ENCODE results near the gene GPC2.

GRCh38 chr7:100152404-100152803 is 24.8 kb downstream of the GPC2 start:
- TF ChIP-seq CTCF (IDR thresholded peaks at IDR 0.05; ENCODE audit: extremely low read depth in 1 of 2, insufficient read depth in 1 of 2, low read depth in 1 of 2, low read length in 2 of 2) (no peak), EZH2 (IDR thresholded peaks at IDR 0.05; ENCODE audit: borderline replicate concordance, low read depth, low read length, severe bottlenecking) (no peak), POLR2AphosphoS5 (IDR thresholded peaks at IDR 0.05; ENCODE audit: insufficient read depth, low read depth, low read length) (no peak), POLR2A (IDR thresholded peaks at IDR 0.05; ENCODE audit: low read depth, low read length) (no peak), JUN (IDR thresholded peaks at IDR 0.05; ENCODE audit: borderline replicate concordance, insufficient read depth, insufficient read length, low read depth) (no peak), FOS (IDR thresholded peaks at IDR 0.05; ENCODE audit: borderline replicate concordance, insufficient read depth, low read length) (no peak), MAX (IDR thresholded peaks at IDR 0.05; ENCODE audit: insufficient read depth, insufficient read length) (no peak), MYC (IDR thresholded peaks at IDR 0.05; ENCODE audit: low read depth, low read length) (no peak)
